HG03097 (cell line): ENCODE results near the gene SLC2A9.
A peak's percentile ranks its signal among the peaks of the same experiment; 100 is the strongest.

Experiments used
- ATAC-seq: cut with Tn5 transposase; IDR thresholded peaks from one replicate; pipeline ENCODE4 v1.9.1; 2021; ENCODE audit not compliant: unreplicated experiment, low FRiP score

SLC2A9 gene

GRCh38 chr4:10022346-10023049, 1.2 kb upstream of the SLC2A9 start:
- ATAC-seq: no peak

- ATAC-seq: no peak
Observed at GRCh38 chr4:10021653-10022023, 341 bp upstream of the SLC2A9 start.

DNA sequence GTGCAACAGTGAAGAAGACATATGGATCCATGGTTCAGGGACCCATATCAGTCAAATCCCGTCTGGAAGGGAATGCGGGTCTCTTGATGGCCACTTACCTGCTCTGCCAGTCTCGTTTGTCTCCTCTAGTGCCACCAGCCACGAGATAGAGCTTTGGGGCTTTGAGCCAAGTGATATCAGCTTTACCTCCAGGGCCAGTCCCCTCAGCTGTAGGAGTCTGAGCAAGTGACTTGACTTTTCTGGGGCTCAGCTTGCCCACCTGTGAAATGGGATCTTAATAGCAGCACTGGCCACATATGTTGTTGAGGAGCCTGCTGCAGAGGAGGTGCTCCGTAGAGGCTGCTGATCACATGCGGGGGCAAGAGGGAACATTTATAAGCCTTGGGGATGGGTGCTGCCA, 1.2 kb downstream of the SLC2A9 start:
- ATAC-seq: no peak

- no peak for ATAC-seq
Observed at GRCh38 chr4:10019521-10020051, 1.7 kb downstream of the SLC2A9 start.

- ATAC-seq: peak; percentile 96
Observed at GRCh38 chr4:10018818-10019461, 2.4 kb downstream of the SLC2A9 start.

GRCh38 chr4:10017037-10017893, 4.0 kb downstream of the SLC2A9 start:
- no peak for ATAC-seq

DNA sequence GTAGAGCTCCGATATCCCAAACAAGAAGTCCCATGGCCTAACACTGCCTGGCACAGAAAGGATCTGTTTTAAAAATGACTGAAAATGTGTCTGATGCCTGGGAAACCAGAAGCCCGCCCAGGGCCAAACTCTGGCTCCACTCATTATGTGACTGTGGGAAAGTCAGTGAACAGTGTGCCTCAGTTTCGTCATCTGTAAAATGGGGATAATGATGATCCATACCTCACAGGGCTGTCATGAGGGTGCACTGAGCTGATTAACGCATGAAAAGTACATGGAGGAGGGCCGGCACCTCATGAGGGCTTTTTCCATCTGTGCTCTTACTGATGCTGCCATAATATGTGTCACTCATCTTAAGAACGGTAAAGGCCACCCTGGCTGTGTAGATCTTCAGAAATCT, 5.1 kb downstream of the SLC2A9 start:
- no peak for ATAC-seq

GRCh38 chr4:10015140-10015753, 6.0 kb downstream of the SLC2A9 start:
- ATAC-seq: no peak

DNA sequence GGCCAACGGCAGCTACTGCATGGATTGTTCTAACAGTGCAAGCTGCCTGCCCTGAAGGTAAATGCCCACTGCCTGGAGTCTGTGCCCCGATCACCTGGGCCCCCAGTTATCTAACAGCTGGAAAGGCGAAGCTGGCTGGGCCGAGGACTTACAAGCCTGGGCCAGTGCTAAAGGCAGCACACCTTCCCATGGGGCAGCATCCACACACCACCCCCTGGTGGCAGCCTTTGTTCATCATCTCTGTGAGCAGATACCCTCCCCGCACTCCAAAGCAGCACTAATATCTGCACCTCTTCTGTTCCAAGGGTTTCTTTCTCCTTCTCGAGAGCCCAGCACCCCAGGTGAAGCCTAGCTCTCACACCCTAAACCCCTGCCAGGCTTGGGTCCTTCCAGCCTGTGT, 7.6 kb downstream of the SLC2A9 start:
- peak; percentile 46 for ATAC-seq

DNA sequence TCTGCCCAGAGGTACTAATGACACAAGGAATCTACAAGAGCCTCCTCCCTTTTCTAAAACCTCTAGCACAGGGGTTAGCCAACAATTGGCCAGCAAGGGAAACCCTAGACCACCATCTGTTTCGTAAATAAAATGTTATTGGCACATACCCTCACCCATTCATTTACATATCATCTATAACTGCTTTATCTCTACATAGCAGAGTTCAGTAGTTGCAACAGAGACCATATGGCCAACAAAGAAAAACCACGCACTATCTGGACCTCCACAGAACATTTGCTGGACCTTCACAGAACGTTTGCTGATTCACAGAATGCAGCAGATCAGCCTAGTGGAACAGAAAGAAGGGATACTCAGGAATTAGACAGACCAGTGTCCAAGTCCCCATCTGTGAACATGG, 9.4 kb downstream of the SLC2A9 start:
- no peak for ATAC-seq

DNA sequence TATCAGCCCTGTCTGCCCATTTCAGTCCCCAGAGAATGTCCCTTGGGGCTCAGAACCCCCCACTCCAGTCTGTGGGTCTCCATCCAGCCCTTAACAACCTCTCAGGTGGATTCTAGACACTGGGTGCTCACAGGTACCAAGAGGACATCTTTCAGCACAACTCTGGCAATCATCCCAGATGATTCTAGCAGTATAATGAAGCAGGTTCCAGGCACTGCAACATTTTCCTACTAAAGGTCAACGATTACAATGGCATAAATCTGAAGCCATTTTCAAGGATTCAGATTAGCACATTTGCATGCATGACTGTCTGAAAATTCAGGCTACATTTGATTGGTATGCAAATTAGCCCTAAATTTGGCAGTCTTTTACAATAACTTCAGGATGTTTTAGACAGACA, 10.0 kb downstream of the SLC2A9 start:
- no peak for ATAC-seq

- ATAC-seq: no peak
Observed at GRCh38 chr4:10009861-10010500, 11.3 kb downstream of the SLC2A9 start.

DNA sequence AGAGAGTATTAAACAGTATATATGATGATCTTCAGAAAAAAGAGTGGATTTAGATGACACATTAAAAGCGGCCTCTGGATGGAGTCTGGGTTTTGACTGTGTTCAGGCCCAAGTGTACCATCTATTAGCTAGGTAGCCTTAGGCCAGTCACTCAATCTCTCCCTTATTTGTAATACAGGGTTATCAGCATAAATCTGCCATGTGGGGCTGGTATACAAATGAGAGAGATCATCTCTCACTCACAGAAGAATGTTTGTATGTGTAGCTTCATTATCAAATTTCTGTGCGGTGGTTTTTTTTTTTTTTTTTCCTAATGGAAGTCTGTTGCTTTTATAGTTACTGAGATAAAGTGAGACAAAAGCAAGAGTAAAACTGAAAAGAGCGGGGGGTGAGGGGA, 12.7 kb downstream of the SLC2A9 start:
- ATAC-seq: no peak

DNA sequence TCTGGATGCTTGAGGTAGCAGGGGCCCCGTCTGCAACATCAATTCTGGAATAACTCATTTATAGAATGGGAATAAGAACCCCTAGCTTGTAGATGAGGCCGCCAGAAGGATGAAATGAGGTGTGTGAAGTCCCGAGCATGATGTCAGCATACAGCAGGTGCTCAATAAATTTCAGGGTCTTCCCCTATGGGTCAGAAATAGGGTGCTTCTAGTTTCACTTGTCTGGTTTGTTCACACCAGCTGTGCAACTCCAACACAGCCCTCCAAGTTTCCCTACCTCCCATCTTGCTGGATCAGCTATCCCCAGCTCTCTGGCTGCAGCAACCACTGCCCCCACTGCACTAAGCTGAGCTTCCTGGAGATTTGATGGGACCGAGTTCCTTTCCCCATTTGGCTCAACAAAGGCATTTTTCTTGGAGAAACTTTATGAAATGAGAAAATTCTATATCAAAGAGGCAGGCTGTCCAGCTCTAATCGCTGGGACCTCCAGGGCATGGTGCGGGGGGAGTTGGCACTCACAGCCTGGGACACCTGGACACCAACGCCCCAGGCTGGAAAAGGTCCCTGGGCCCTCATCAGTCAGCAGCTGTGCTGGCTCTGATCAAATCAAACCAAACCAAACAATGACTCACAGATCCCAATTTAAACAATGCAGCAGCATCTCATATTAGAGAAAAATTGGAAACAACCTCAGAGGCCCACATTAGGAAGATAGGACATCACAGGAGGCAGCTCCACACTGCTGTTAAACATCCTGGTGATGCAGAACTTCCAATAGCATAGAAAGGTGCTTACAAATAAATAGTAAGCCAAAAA, 13.3 kb downstream of the SLC2A9 start:
- ATAC-seq: no peak

GRCh38 chr4:10007436-10007740, 13.9 kb downstream of the SLC2A9 start:
- peak; percentile 34 for ATAC-seq

GRCh38 chr4:10006601-10007435, 14.5 kb downstream of the SLC2A9 start:
- ATAC-seq: no peak

DNA sequence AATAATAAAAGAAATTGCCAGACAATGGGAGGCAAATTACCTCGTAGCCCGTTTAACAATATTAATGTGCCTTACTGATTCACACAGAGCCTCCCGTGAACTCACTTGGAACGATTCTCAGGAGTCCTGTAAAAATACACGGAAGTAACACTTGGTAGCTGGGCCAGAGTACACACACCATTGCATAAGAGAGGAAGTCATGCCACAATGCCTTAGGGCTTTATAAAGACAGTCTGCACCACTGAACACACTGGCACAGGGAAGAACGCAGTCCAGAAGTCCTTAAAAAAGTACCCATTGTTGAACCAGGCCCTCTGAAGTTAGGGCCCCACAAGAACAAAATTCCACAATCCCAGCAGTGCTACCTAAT, 15.1 kb downstream of the SLC2A9 start:
- peak; percentile 39 for ATAC-seq

- no peak for ATAC-seq
Observed at GRCh38 chr4:10005632-10006031, 15.7 kb downstream of the SLC2A9 start.

DNA sequence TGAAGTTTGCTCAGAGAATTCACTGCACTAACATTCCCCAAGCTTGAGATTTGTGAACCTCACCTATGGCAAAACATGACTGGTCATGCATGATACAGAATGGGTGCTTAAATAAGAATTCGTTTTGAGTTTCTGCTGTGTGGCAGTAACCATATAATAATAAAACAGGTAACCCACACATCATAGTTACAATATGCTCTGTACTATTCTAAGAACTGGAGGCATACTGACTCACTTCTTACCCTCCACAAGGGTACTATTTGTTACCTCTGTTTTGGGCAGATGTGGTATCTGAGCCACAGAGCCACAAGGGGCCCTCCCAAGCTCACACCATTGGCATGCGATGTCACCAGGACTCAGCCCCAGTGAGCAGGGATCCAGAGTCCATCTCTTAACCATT, 17.6 kb downstream of the SLC2A9 start:
- peak; percentile 37 for ATAC-seq
